Fibroblast of lung (primary cell): Measurements from ENCODE around the gene NARF. TPM values are rescaled to one million over a fixed set of nuclear protein-coding genes. Genes with fewer than 3 reads are reported as not detected.

Experiments used
- DNase-seq, 2 donors: peaks; one replicate each; pipeline versions ENCODE4 v3.0.0 to v3.0.0-alpha.2; 2010; ENCODE audit warnings: low read depth in 2 of 2
- H2AFZ ChIP-seq: 2 replicates; pipeline ENCODE4 v1.5.1; 2012; ENCODE audit warnings: low read length, control low read depth, inconsistent platforms
- H3K27ac ChIP-seq: 2 replicates; pipeline ENCODE4 v1.5.1; 2011; ENCODE audit warnings: low read length, control low read depth; ENCODE audit not compliant: insufficient read depth
- H3K27me3 ChIP-seq: 2 replicates; pipeline ENCODE4 v1.5.1; 2011; ENCODE audit warnings: mild to moderate bottlenecking, low read length; ENCODE audit not compliant: control insufficient read depth, insufficient read depth
- H3K36me3 ChIP-seq: 2 replicates; pipeline ENCODE4 v1.5.1; 2011; ENCODE audit warnings: low read length; ENCODE audit not compliant: control insufficient read depth, insufficient read depth
- H3K4me1 ChIP-seq: 2 replicates; pipeline ENCODE4 v1.5.1; 2011; ENCODE audit warnings: low read length; ENCODE audit not compliant: control insufficient read depth, insufficient read depth; ENCODE audit errors: extremely low read depth
- H3K4me2 ChIP-seq: 2 replicates; pipeline ENCODE4 v1.5.1; 2011; ENCODE audit warnings: low read length, control low read depth; ENCODE audit not compliant: insufficient read depth; ENCODE audit errors: extremely low read depth
- H3K4me3 ChIP-seq, 4 experiments: fragments of 200-600 bp in 1 of 4; sonication (generic) in 1 of 4; replicated peaks in 1 of 4; 2 replicates each; pipeline ENCODE4 v1.5.1; 2011 to 2016; ENCODE audit warnings: low read length in 4 of 4, low read depth in 3 of 4, mild to moderate bottlenecking in 3 of 4, control low read depth in 2 of 4, inconsistent platforms in 1 of 4, mixed read lengths in 1 of 4; ENCODE audit not compliant: insufficient read depth in 1 of 4; ENCODE audit errors: control extremely low read depth in 1 of 4
- H3K79me2 ChIP-seq: 2 replicates; pipeline ENCODE4 v1.5.1; 2012; ENCODE audit warnings: mild to moderate bottlenecking, low read length, inconsistent platforms; ENCODE audit not compliant: control insufficient read depth, insufficient read depth
- H3K9ac ChIP-seq: 2 replicates; pipeline ENCODE4 v1.5.1; 2011; ENCODE audit warnings: mild to moderate bottlenecking, low read length, control low read depth; ENCODE audit not compliant: insufficient read depth
- H3K9me3 ChIP-seq: 2 replicates; pipeline ENCODE4 v1.5.1; 2012; ENCODE audit warnings: low read depth, low read length; ENCODE audit not compliant: control insufficient read depth, insufficient read depth
- H4K20me1 ChIP-seq: 2 replicates; pipeline ENCODE4 v1.5.1; 2011; ENCODE audit warnings: low read length; ENCODE audit not compliant: control insufficient read depth, insufficient read depth; ENCODE audit errors: extremely low read depth
- CTCF ChIP-seq, 2 donors: IDR thresholded peaks in 1 of 2; conservative IDR thresholded peaks in 1 of 2; 1 replicate in 1 of 2; 2 replicates in 1 of 2; pipeline ENCODE4 v1.5.1; 2011 to 2012; ENCODE audit warnings: low read length in 2 of 2, control low read depth in 1 of 2, inconsistent platforms in 1 of 2, low read depth in 1 of 2, mild to moderate bottlenecking in 1 of 2
- EZH2 ChIP-seq: IDR thresholded peaks from 2 replicates; pipeline ENCODE4 v1.5.1; 2012; ENCODE audit warnings: low read length, control low read depth, mild to moderate bottlenecking; ENCODE audit errors: missing control alignments
- polyA plus RNA-seq, 2 donors: library from polyadenylated mRNA; depleted of rRNA in 1 of 2; stranded (reverse) in 1 of 2; unstranded in 1 of 2; fragments of >200 nt; gene quantifications; 2 replicates each; pipeline ENCODE4 v1.2.1, GENCODE V29; 2011 to 2012; ENCODE audit warnings: missing spikeins in 1 of 2
- total RNA-seq: library from RNA; depleted of rRNA; stranded (reverse); fragments of >200 nt; gene quantifications from 2 replicates; pipeline ENCODE4 v1.2.1, GENCODE V29; 2014

The NARF gene
- total and polyA plus RNA-seq, 2 donors (not counting 1 experiment from before 2014, with no cell fraction given) = 22.0 to 38.7 TPM

- peaks cover 5% of the 10 kb centered on the region for H3K36me3 ChIP-seq
Measured at GRCh38 chr17:82474223-82475010, 15.9 kb downstream of the NARF start.

GRCh38 chr17:82475458-82475857 lies 16.9 kb downstream of the NARF start:
- H3K36me3 ChIP-seq = peaks cover 6% of the 10 kb centered on the region
- H3K27me3 ChIP-seq = no peaks in the 10 kb centered on the region
- no peaks in the 10 kb centered on the region for H4K20me1 ChIP-seq
- DNase-seq = no peak
- TF ChIP-seq EZH2 = no peak
- no peaks in the 10 kb centered on the region for H3K79me2 ChIP-seq
- no peak overlapping the region for H2AFZ ChIP-seq
- no peaks in the 10 kb centered on the region for H3K4me1 ChIP-seq
- H3K9me3 ChIP-seq = no peaks in the 10 kb centered on the region
- H3K27ac ChIP-seq = no peak overlapping the region
- H3K4me2 ChIP-seq = no peak overlapping the region
- no peak overlapping the region for H3K9ac ChIP-seq
- no peak overlapping the region for H3K4me3 ChIP-seq

More at GRCh38 chr17:82474223-82475010, 15.9 kb downstream of the NARF start:
- Histone ChIP-seq H3K79me2 (no peaks in the 10 kb centered on the region), H2AFZ (no peak overlapping the region), H3K9ac (no peak overlapping the region), H3K27ac (no peak overlapping the region), H3K4me1 (no peaks in the 10 kb centered on the region), H3K4me3 (no peak overlapping the region), H4K20me1 (no peaks in the 10 kb centered on the region), H3K9me3 (no peaks in the 10 kb centered on the region), H3K4me2 (no peak overlapping the region), H3K27me3 (no peaks in the 10 kb centered on the region)
- no peak for DNase-seq
- TF ChIP-seq EZH2 = no peak
- no peak for TF ChIP-seq CTCF (conservative IDR thresholded peaks at IDR 0.05 in 1 of 2, IDR thresholded peaks at IDR 0.05 in 1 of 2; ENCODE audit: low read depth in 1 of 2, low read length in 2 of 2)

- H3K27me3 ChIP-seq = no peaks in the 10 kb centered on the region
- H3K9me3 ChIP-seq = no peaks in the 10 kb centered on the region
- H3K4me1 ChIP-seq = no peaks in the 10 kb centered on the region
- TF ChIP-seq CTCF (conservative IDR thresholded peaks at IDR 0.05 in 1 of 2, IDR thresholded peaks at IDR 0.05 in 1 of 2; ENCODE audit: low read depth in 1 of 2, low read length in 2 of 2) (no peak), EZH2 (no peak)
- H3K27ac ChIP-seq = no peak overlapping the region
- no peaks in the 10 kb centered on the region for H3K79me2 ChIP-seq
- peak in 1 of 2 donors; percentile 28 for DNase-seq
- peaks cover 8% of the 10 kb centered on the region for H3K36me3 ChIP-seq
- H3K9ac ChIP-seq = no peak overlapping the region
- no peak overlapping the region for H3K4me3 ChIP-seq
- H2AFZ ChIP-seq = no peak overlapping the region
- no peaks in the 10 kb centered on the region for H4K20me1 ChIP-seq
- H3K4me2 ChIP-seq = no peak overlapping the region
Measured at GRCh38 chr17:82477934-82478333, 19.4 kb downstream of the NARF start.
